GM18507 (cell line): ENCODE data around the gene CYRIA.

Experiments used
- DNase-seq: peaks from one replicate; pipeline ENCODE4 v3.0.0; 2011; ENCODE audit warnings: low read depth; ENCODE audit not compliant: insufficient read length; ENCODE audit errors: extremely low spot score
- FAIRE-seq: peaks from 2 replicates; lab custom pipeline; 2011; peaks lifted over from hg19 to GRCh38; lab: Jason Lieb, UNC

The CYRIA gene

GRCh38 chr2:16674154-16674553, 8.5 kb upstream of the CYRIA start:
- no peak for FAIRE-seq
- DNase-seq = no peak

DNA sequence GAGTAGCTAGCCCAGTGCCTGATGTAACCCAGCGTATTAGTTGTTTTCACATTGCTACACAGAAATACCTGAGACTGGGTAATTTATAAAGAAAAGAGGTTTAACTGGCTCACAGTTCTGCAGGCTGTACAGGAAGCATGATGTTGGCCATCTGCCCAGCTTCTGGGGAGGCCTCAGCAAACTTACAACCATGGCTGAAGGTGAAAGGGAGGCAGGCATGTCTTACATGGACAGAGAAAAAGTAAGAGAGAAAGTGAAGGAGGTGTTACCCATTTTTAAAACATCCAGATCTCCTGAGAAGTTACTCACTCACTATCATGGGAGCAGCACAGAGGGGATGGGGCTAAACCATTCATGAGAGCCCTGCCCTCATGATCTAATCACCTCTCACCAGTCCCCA, 6.1 kb upstream of the CYRIA start:
- DNase-seq = no peak
- FAIRE-seq = no peak

- no peak for FAIRE-seq
These were observed 3.8 kb upstream of the CYRIA start for GRCh38 chr2:16669388-16669787.

GRCh38 chr2:16666449-16666801, 791 bp upstream of the CYRIA start:
- DNase-seq (no peak), FAIRE-seq (no peak)

More at GRCh38 chr2:16669388-16669787, 3.8 kb upstream of the CYRIA start:
- DNase-seq = no peak

DNA sequence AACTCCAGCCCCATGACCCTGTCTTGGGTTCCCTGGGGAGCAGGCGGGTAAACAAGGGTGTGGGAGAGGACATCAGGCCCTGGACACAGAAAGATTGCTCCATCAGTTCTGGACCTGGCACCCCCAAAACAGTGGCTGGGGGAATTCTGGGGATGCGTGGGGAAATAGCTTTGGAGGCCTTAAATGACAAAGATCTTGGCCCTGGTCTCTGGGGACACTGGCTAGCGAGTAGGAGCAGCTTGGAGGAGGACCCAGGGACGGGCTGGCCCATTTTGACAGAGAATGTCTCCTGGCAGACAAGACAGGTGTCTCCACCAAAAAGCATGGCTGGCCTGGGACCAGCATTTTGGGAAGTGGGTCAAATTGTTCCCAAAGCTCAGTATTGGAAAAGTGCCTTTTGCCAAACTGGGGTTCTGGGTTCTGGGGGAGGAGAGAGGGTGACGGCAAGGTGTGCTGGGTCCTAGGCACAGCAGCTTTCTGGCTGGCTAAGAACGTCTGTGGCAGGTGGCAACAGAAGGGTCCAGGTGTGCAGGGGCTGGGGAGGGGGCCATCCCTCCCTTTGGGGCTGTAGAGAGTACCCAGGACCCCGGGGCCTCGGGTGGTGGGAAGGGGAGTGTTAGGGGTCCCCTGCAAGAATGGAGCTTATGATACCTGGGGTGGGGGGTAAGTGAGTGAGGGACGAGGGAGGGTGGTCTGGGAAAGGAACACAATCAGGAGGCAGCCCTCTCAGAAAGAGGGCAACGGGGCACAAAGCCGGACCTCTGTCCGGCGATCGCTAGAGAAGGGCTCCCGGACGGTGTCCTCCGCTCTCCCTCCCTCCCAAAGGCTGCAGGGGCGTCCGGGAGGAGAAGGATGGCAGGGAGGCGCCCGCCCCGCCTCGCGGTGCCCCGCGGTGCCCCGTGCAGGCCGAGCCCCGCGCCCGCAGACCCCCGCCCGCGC, 556 bp downstream of the CYRIA start:
- no peak for FAIRE-seq

GRCh38 chr2:16664052-16664731, 1.4 kb downstream of the CYRIA start:
- DNase-seq (no peak), FAIRE-seq (no peak)

More for the DNA sequence above, 556 bp downstream of the CYRIA start:
- no peak for DNase-seq

DNA sequence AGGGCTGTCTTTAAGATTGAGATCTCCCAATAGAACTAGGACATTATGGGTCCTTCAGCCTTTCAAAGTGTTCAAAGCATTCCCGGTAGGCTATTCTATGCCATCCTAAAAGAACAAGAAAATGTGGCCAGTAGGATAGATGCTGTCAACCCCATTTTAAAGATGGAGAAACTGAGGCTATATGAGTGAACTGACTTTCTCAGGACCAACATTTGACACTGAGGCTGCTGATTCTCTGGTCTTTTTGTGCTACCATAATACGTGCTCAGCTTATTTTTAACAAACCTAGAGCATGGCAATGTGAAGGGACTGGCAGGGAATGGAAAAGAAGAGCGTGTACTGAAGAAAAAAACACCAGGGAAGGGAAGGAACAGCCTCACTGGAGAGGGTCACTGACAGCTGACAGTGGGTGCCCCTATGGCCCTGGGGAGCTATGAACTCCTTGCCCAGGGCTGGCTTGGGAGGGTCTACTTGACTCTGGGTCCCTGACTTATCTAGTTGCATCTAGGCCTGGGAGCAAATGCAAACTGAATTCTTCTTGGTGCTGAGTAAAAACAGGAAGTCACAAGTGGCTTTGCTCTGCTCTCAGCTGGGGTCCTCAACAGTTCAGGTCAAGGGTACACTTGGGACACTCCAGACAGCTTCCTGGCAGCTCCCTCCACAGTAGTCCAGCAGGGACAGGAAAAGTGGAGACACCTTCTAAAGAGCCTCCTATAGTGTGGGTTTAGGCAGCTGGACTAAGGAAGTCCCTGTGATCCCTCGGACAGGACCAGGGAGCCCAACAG, 2.3 kb downstream of the CYRIA start:
- FAIRE-seq = no peak
- no peak for DNase-seq

DNA sequence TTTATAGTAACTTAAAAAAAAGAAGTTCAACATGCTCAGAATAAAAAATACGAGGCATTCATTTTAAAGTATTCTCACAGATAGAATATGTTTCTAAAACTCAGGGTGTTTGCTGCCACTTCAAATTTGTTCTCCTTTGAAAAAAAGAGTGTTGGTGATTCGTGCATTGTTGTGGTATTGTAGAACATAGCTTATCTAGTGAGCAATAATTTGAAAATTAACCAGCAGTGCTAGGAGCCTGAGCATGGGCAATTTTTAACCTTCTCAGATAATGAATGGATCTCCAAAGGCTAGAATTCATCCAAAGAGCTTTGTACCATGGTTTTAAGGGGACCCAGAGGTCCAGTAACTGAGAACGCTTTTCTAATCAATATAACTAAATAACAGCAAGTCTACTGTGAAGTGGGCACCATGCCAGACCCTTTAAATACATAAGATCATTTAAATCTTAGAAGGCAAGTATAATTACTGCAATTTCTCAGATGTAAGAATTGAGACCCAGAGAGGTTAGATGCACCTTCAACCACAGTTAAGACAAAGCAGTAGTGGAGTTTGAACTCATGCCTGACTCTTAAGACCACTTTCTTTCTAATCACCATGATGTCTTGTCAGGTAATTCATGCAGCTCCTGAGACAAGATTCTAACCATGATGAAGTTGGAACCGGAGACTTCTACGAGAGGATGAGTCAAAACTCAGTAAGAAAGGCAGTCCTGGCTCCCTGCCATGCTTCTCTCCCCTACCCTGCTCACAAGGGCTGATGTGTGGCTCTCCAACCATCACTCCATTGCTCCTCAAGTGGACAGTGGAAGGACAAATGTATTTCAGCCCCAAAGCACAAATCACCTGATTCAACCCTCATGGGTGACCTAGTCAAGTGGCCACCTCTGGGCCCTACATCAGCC, 3.4 kb downstream of the CYRIA start:
- DNase-seq (no peak), FAIRE-seq (no peak)

DNA sequence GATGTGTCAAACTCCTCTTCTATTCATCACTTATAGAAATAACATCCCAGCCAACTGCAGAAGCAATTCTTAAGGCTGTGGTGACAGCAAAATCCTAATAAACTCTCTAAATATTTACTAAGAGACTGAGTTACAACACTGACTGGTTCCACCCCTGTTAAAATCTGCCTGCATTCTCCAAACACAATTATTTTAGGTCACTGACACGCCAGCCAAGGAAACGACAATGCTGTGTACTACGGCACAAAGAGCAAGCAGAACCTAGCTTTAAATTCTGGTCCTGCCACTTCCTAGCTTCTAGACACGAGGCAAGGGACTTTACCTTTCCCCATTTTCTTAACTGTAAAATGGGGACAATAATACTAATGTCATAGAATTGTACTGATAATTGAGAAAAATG, 4.1 kb downstream of the CYRIA start:
- DNase-seq = no peak
- no peak for FAIRE-seq

DNA sequence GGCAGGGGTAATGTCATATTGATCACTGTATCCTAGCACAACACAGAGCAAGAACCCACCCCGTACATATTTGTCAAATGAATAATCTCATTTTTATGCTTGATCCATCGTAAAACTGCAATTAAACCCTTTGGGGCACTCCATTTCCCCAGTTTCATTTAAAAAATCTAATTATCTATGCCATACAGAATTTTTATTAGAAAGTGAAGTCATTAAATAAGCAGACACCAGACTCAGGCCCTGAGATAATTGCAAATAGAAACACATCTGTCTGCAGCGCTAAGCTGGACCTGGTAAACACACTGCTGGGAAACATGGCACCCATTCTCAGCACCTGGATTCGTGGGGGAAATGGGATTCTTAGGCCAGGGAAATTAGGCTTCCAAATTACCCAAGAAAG, 5.1 kb downstream of the CYRIA start:
- no peak for DNase-seq
- no peak for FAIRE-seq

- DNase-seq (no peak), FAIRE-seq (no peak)
These were observed 5.5 kb downstream of the CYRIA start for GRCh38 chr2:16660114-16660513.

- DNase-seq = no peak
- no peak for FAIRE-seq
These were observed 7.4 kb downstream of the CYRIA start for GRCh38 chr2:16658076-16658739.

DNA sequence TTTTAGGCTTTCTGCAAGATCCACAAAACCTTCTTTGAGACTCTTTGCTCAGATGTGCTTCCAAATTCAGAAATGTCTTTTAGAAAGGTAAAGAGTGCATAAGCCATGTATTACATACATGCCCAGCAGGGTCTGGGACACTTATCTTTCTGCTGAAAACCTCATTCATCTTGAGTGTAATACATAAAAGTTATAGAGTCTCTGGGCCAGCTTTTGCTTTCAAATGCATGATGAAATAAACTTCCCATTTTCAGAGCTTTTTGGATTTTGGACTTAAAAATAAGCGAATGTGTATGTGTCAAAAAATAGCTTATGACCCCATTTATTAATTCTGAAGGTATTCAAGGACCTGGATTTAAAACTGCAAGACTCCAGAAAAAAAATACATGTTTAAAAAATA, 8.0 kb downstream of the CYRIA start:
- no peak for DNase-seq
- peak; percentile 42 for FAIRE-seq

DNA sequence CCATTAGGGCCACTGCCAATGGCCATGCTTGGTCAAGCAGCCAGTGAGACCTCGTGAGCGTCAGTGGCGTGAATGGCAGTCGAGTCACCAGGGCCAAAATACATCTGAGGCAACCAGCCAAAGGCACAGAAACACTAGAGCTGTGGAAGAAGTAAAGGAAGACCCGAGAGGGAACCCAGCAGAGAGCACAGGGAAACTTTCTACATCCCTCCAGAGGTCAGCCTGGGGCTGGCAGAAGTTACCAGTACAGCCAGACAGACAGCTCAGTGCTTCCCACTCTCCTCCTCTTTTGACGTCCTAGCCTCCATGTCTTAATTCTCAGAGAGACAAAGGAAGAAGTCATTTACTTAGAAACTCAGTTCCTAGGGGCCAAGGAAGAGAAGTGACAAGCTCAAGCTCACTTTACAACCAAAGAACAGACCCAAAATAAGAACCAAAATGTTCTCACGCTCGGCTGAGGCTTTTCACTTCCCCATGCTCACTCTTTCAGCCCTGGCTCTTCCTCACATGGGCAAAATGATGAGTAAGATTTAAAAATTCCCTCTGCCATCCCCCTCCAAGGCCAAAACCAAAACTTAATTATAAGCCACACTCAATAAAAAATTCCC, 8.7 kb downstream of the CYRIA start:
- DNase-seq (peak; percentile 18), FAIRE-seq (peak; percentile 94)

DNA sequence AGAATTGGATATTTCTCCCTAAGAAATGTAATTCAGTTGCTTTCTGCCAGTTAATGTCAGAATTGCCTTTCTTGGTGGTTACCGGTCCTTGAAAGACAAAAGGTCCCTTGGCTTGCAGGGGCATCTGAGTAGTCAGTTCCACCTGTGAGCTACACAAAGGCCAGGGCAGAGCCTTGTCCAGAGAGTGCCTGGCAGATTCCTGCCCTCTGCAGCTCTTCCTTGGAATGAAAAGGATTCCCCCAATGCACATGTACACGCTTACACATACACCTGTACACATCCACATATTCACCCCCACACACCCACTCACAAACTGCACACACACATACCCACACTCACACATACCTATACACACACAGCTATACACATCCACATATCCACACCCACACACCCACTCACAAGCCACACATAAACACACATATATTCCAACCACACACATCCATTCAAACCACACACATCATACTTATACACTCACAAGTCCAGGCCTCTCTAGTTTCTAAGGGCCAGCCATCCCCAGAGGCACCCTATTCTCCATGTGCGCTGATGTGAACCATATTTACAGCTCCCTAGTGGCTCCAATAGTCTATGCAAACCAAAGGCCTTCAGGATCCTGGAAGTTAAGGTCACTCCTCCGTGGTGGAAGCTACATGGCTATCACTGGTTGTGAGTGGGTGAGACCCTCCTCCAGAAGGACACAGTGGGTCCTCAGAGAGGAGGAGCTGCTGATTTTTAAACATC, 9.6 kb downstream of the CYRIA start:
- FAIRE-seq (no peak), DNase-seq (no peak)

DNA sequence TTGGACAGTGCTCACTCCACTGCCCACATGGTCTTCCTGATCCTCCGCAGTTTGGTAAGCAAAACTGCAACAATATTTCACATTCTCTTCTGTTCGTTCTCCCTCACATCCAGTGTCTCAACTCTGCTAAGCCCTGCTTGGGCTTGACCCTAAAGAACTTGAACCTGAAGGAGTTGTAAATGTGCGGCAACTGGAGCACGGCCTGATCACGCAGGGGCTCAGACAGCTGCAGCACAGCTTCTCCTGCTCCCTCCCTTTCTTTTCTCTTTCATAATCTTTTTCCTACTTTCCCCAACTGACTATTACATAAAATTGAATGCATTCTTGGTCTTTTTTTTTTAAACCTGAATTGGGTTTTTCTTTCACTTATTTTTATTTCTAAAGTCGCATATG, 10.2 kb downstream of the CYRIA start:
- DNase-seq (no peak), FAIRE-seq (no peak)

GRCh38 chr2:16654833-16655444, 10.7 kb downstream of the CYRIA start:
- FAIRE-seq = peak; percentile 33
- no peak for DNase-seq
